GM21381 (cell line): Measurements from ENCODE around the gene LSM2.
"Not testable (repeated sequence)": the region's sequence is repeated elsewhere in the genome, so short reads cannot be mapped to it uniquely, and the experiment has no call there.

Source experiments
- ATAC-seq: cut with Tn5 transposase; IDR thresholded peaks from one replicate; pipeline ENCODE4 v1.9.1; 2021; ENCODE audit warnings: mild to moderate bottlenecking, moderate library complexity; ENCODE audit not compliant: unreplicated experiment

The LSM2 gene

GRCh38 chr6:31799781-31800180 is 7.0 kb downstream of the LSM2 start:
- ATAC-seq = no peak

- no peak for ATAC-seq
Observed at GRCh38 chr6:31797588-31797987, 9.2 kb downstream of the LSM2 start.

- ATAC-seq = no peak
Observed at GRCh38 chr6:31796993-31797385, 9.8 kb downstream of the LSM2 start.

- peak; percentile 80 for ATAC-seq
Observed at GRCh38 chr6:31795616-31796298, 11.0 kb downstream of the LSM2 start, which contains the start of gene VARS1. VARS1 (minus strand) TSS chr6:31795752; CDS start chr6:31795217, 535 bp downstream.

- ATAC-seq = peak; percentile 10
Observed at GRCh38 chr6:31794866-31795615, 11.7 kb downstream of the LSM2 start.

GRCh38 chr6:31794294-31794865 is 12.4 kb downstream of the LSM2 start:
- ATAC-seq = no peak

GRCh38 chr6:31793927-31794245 is 12.9 kb downstream of the LSM2 start:
- not testable (repeated sequence) for ATAC-seq

GRCh38 chr6:31792761-31793171 is 14.0 kb downstream of the LSM2 start:
- no peak for ATAC-seq

GRCh38 chr6:31792090-31792374 is 14.7 kb downstream of the LSM2 start:
- ATAC-seq = no peak

GRCh38 chr6:31791324-31792089 is 15.3 kb downstream of the LSM2 start:
- no peak for ATAC-seq

- ATAC-seq = no peak
Observed at GRCh38 chr6:31785475-31785874, 21.3 kb downstream of the LSM2 start.

- no peak for ATAC-seq
Observed at GRCh38 chr6:31784098-31784925, 22.5 kb downstream of the LSM2 start.

GRCh38 chr6:31782126-31782855 is 24.5 kb downstream of the LSM2 start:
- ATAC-seq = no peak

- no peak for ATAC-seq
Observed at GRCh38 chr6:31781244-31782125, 25.3 kb downstream of the LSM2 start.

GRCh38 chr6:31780507-31781243 is 26.1 kb downstream of the LSM2 start:
- no peak for ATAC-seq

GRCh38 chr6:31779908-31780307 is 26.9 kb downstream of the LSM2 start:
- ATAC-seq = no peak

GRCh38 chr6:31778999-31779885 is 27.5 kb downstream of the LSM2 start:
- ATAC-seq = no peak
